ENCODE results near the gene ABR.

ABR gene

DNA sequence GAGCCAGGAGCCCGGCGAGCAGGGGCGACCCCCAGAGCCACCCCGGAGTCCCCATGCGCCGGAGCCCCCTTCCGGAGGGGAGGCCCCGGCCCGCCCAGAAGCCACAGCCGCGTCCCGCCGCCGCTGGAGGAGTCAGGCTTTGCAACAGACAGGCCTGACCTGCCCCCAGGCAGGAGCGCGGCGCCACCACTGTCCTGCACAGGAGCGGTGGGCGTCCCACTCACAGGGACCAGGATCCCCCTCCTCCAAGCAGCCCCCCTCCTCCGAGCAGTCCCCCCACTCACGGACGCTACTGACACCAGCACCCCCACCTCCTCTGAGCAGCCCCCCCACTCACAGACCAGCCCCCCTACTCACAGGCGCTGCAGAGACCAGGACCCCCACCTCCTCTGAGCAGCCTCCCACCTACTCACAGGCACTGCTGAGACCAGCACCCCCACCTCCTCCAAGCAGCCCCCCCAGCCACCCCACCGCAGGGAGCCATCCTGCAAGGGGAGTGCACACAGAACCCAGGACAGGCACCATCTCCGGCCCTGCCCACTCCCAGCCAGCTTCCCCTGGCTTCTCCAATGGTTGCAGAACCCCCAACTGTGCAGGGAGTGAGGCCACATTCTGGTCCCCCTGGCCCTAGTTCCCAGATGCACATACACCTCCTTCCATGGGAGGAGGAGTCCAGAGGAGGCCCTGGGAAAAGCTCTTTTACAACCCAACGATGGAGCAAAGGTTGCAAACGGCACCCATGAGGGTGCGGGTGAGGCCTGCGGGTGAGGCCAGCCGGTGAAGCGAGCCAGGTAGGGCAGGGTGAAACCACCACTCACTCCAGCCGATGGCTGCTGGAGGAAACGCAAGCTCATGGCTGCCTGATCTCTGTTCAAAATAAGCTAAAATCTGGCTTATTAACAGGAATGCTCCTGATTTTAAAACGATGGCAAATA is 69.9 kb downstream of the ABR start:
- no peak for DNase-seq (ENCODE audit: low read depth)
- TF ChIP-seq, protein P1, sequence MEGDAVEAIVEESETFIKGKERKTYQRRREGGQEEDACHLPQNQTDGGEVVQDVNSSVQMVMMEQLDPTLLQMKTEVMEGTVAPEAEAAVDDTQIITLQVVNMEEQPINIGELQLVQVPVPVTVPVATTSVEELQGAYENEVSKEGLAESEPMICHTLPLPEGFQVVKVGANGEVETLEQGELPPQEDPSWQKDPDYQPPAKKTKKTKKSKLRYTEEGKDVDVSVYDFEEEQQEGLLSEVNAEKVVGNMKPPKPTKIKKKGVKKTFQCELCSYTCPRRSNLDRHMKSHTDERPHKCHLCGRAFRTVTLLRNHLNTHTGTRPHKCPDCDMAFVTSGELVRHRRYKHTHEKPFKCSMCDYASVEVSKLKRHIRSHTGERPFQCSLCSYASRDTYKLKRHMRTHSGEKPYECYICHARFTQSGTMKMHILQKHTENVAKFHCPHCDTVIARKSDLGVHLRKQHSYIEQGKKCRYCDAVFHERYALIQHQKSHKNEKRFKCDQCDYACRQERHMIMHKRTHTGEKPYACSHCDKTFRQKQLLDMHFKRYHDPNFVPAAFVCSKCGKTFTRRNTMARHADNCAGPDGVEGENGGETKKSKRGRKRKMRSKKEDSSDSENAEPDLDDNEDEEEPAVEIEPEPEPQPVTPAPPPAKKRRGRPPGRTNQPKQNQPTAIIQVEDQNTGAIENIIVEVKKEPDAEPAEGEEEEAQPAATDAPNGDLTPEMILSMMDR (IDR thresholded peaks at IDR 0.05; ENCODE audit: control insufficient read depth, extremely low read depth, insufficient read depth), result no peak
- H3K4me3 ChIP-seq (ENCODE audit: low read depth, low read length), result peak overlapping the region; percentile 63

DNA sequence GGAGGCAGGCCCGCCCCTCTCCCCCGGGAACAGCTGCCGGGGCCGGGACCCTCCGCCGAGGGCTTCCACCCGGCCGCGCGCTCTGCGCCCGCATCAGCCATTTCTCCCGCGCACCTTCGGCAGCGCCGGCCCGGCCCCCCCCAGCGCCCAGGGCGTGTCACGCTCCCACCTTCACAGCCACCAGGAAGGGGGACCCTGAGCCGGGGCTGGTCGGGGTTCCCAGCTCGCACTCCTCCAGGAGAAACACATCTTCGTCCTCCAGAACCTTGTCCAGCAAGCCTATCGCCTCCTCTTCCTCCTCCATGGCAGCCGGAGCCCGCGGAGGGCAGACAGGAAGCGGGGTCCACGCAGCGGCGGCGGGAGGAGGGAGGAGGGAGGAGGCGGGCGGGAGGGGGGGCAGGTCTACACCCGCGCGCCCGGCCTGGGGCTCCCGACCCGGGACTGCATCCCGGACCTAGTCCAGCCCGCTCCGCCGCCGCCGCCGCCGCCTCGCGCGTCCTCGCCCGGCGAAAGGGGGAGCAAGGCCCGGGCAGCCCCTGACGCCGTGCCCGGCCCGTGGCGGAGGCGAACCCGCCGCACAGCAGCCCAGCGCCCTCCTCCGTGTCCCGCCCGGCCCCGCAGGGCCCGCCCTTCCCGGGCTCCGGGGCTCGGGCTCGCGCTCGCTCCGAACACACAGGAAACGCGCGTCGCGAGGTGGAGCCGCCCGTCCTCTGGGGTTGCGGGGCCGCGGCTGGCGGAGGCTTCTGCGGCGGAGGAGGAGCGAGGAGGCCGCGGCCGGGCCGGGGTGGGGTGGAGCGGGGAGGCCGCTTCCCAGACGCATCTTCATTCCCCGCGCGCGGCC is 70.8 kb downstream of the ABR start:
- peak overlapping the region; percentile 63 for H3K4me3 ChIP-seq (ENCODE audit: low read depth, low read length)
- DNase-seq (ENCODE audit: low read depth), result no peak
- TF ChIP-seq, protein P1 (IDR thresholded peaks at IDR 0.05; ENCODE audit: control insufficient read depth, extremely low read depth, insufficient read depth), result no peak

DNA sequence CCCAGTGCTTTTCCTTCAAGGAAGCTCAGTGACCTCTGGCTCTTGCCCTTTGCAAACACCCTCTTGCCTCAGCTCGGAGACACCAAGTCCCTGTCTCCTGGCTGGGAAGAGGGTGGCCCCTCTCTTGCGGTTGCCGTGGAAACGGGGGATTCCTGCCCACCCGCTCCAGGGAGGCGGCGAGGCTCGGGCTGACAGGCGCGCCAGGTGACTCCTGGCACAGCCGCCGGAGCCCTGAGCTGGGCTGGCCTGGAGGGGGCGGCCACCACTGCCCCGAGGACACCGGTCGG is 71.4 kb downstream of the ABR start:
- DNase-seq (ENCODE audit: low read depth), result no peak
- peak overlapping the region; percentile 63 for H3K4me3 ChIP-seq (ENCODE audit: low read depth, low read length)

DNA sequence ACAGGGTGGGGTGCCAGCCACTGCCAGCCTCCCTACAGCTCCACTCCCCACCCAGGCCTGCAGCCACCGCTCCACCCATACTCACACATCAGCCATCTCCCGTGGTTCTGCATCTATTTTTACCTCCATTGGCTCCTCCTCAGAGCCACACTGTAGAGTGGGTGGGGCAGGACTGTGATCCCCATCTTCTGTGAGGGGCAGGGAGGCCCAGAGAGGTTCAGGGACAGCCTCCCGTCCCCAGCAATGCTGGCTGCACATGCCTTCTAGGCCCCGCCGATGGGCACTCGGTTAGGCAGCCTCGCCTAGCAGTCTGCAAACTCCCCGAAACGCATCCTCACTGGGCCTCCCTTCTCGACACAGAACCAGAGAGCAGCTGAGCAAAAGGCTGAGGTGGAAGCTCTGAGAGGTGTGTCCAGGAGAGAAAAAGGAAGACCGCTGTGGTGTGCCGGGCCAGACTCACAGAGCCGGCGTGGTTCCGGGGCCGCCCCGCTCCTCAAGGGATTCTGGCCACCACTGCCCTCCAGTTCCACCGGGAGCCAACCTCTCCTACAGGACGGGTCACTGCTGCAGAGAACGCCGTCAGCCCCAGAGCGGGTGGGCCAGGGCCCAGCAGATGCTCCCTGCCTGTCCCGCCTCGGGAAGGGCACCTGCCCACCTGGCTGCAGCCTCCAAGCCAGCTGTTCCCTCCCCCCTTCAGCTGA is 71.9 kb downstream of the ABR start:
- TF ChIP-seq, protein P1 (IDR thresholded peaks at IDR 0.05; ENCODE audit: control insufficient read depth, extremely low read depth, insufficient read depth), result no peak
- H3K4me3 ChIP-seq (ENCODE audit: low read depth, low read length), result peak overlapping the region; percentile 63
- no peak for DNase-seq (ENCODE audit: low read depth)

More for the DNA sequence above, 71.4 kb downstream of the ABR start:
- TF ChIP-seq, protein P1 (IDR thresholded peaks at IDR 0.05; ENCODE audit: control insufficient read depth, extremely low read depth, insufficient read depth), result 0 out of 2 replicates have a peak, but pooled peaks have one; percentile 5

DNA sequence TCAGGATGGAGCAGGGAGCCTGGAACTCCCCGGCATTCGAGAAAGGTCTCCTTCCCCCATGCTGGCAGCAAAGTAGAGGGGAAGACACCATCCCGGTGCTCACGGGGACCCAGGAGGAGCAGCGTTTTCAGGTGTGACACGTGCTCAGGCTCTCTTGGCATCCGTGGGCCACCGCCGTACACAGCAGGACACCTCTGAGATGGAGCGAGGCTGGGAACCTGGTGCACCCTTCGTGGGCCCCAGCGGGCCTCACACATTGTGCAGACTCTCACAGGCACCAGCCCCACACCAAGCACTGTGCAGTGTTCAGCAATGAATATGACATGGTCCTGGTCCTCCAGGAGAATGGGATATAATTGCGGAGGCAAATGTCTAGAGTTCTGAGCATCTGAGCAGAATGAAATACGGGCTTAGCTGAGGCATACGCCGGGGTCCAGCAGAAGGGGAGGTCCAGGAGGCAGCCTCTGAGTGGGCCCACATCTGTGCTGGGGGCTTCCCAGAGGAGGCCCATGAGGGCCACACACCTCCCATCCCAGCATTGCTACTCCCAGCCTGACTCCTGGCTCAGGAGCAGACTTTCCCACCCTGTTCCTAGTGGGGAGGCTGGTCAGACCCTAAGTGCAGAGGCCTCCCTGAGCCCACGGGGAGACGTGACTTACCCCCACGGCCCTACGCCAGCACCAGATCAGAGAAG is 72.6 kb downstream of the ABR start:
- TF ChIP-seq, protein P1 (IDR thresholded peaks at IDR 0.05; ENCODE audit: control insufficient read depth, extremely low read depth, insufficient read depth), result no peak
- no peak for DNase-seq (ENCODE audit: low read depth)
- no peak overlapping the region for H3K4me3 ChIP-seq (ENCODE audit: low read depth, low read length)

DNA sequence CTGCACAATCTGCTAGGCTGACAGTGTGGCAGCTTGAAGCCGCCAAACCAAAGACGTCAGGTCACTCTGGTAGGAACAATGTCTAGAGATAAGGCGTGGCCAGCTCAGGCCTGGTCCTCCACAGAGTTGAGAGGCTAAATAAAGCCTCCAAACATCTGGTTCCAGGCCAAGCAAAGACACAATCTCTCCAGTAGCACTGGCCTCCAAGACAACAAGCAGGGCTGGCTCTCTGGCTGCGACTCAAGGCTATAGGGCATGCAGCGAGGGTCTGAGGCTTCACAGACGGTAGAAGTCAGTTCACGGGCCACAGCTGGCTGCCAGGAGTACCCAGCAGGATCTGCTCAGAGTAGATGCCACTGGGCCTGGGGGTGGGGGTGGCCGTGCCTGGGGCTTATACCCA is 75.6 kb downstream of the ABR start:
- TF ChIP-seq, protein P1 (IDR thresholded peaks at IDR 0.05; ENCODE audit: control insufficient read depth, extremely low read depth, insufficient read depth), result no peak
- no peak overlapping the region for H3K4me3 ChIP-seq (ENCODE audit: low read depth, low read length)
- no peak for DNase-seq (ENCODE audit: low read depth)

Data from LNCaP clone FGC (cell line).